ENCODE measurements around the gene PIKFYVE.
A peak's percentile ranks its signal among the peaks of the same experiment; 100 is the strongest.
"Not testable (repeated sequence)": the region's sequence is repeated elsewhere in the genome, so short reads cannot be mapped to it uniquely, and the experiment has no call there.

Gene PIKFYVE

DNA sequence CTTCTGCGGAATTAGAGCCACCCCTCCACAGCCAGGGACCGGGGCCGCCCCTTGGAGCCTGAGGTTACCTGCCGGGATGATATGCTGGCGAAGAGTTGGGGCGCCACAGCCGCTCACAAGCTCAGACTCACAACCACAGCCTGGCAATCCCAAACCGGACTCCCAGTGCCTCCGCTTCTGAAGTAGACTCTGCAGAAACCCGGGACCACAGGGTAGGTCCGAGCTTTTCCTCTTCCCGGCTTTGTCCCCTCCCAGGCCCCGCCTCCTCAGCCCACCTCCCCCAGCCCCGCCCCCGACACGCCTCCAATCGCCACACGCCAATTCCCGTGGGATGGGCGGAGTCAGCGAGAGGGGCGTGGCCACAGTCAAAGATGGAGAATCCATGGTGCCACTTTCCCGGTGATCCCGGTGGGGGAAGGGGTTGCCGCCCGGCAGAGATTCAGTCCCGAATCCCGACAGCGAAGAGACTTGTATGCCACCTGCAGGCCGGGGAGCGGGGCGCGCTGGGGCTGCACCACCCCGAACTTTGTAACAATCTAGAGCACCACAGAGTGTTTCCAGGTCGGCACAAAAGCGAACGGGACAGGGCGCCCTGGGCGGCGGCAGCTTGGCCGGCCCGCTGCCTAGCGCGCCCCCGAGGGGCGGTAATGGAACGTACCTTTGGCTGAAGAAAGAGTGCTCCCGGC is 11.0 kb upstream of the PIKFYVE start, which contains the start of gene IDH1:
IDH1 (minus strand) TSS at position 201 of the 686 bp plus-strand sequence. CDS start 3,520 bp downstream, outside the sequence.
- Histone ChIP-seq H2AFZ (ENCODE audit: low read depth, low read length) (peak within 1 kb of the TSS; percentile 91), H4K20me1 (ENCODE audit: insufficient read depth, low read length) (no peaks in the 10 kb centered on the region), H3K36me3 (replicated peaks; ENCODE audit: low read depth, low read length) (peaks cover 30% of the 10 kb centered on the region), H3K4me2 (ENCODE audit: low read length) (peak within 1 kb of the TSS; percentile 82), H3K27me3 (ENCODE audit: low read depth, low read length) (no peaks in the 10 kb centered on the region), H3K9ac (ENCODE audit: low read length) (peak within 1 kb of the TSS; percentile 71), H3K79me2 (ENCODE audit: low read length) (no peaks in the 10 kb centered on the region), H3K27ac (ENCODE audit: low read length) (peak within 1 kb of the TSS; percentile 42), H3K4me3 (ENCODE audit: low read length) (peak within 1 kb of the TSS; percentile 93), H3K4me1 (ENCODE audit: low read length) (peaks cover 11% of the 10 kb centered on the region), H3K9me3 (ENCODE audit: insufficient read depth, low read length) (no peaks in the 10 kb centered on the region)
- TF ChIP-seq, protein P1, sequence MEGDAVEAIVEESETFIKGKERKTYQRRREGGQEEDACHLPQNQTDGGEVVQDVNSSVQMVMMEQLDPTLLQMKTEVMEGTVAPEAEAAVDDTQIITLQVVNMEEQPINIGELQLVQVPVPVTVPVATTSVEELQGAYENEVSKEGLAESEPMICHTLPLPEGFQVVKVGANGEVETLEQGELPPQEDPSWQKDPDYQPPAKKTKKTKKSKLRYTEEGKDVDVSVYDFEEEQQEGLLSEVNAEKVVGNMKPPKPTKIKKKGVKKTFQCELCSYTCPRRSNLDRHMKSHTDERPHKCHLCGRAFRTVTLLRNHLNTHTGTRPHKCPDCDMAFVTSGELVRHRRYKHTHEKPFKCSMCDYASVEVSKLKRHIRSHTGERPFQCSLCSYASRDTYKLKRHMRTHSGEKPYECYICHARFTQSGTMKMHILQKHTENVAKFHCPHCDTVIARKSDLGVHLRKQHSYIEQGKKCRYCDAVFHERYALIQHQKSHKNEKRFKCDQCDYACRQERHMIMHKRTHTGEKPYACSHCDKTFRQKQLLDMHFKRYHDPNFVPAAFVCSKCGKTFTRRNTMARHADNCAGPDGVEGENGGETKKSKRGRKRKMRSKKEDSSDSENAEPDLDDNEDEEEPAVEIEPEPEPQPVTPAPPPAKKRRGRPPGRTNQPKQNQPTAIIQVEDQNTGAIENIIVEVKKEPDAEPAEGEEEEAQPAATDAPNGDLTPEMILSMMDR (IDR thresholded peaks at IDR 0.05; ENCODE audit: low read depth, low read length), result peak; percentile 48
- TF ChIP-seq EZH2phosphoT487 (IDR thresholded peaks at IDR 0.05; ENCODE audit: low read depth), result no peak

DNA sequence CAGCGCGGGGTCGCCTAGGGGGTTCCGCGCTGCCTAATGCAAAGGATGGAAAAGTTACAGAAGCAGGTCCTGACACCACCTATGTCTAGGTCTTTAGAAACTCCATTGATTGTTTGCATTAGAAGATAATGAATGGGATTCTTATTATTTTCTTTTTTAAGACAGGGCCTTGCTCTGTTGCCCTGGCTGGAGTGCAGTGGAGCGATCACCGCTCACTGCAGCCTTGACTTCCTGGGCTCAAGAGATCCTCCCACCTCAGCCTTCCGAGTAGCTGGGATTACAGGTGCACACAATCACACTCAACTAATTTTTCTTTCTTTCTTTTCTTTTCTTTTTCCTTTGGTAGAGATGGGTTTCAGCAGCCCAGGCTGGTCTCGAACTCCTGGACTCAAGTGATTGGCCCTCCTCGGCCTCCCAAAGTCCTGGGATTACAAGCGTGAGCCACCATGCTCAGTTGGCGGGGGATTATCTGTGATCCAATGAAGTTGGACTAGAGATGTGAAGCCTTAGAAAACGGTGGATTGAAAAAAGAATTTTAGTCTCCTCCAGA is 10.4 kb upstream of the PIKFYVE start:
- Histone ChIP-seq H3K9me3 (ENCODE audit: insufficient read depth, low read length) (no peaks in the 10 kb centered on the region), H3K27ac (ENCODE audit: low read length) (peak overlapping the region; percentile 28; the same call in 1 of the 2 replicates), H3K36me3 (replicated peaks; ENCODE audit: low read depth, low read length) (peaks cover 25% of the 10 kb centered on the region), H2AFZ (ENCODE audit: low read depth, low read length) (peak overlapping the region; percentile 91), H4K20me1 (ENCODE audit: insufficient read depth, low read length) (no peaks in the 10 kb centered on the region), H3K4me3 (ENCODE audit: low read length) (peak overlapping the region; percentile 93), H3K27me3 (ENCODE audit: low read depth, low read length) (no peaks in the 10 kb centered on the region), H3K79me2 (ENCODE audit: low read length) (no peaks in the 10 kb centered on the region), H3K4me1 (ENCODE audit: low read length) (peaks cover 11% of the 10 kb centered on the region), H3K4me2 (ENCODE audit: low read length) (peak overlapping the region; percentile 73), H3K9ac (ENCODE audit: low read length) (peak overlapping the region; percentile 71)
- TF ChIP-seq EZH2phosphoT487 (IDR thresholded peaks at IDR 0.05; ENCODE audit: low read depth), result no peak
- TF ChIP-seq, protein P1 (IDR thresholded peaks at IDR 0.05; ENCODE audit: low read depth, low read length), result no peak

DNA sequence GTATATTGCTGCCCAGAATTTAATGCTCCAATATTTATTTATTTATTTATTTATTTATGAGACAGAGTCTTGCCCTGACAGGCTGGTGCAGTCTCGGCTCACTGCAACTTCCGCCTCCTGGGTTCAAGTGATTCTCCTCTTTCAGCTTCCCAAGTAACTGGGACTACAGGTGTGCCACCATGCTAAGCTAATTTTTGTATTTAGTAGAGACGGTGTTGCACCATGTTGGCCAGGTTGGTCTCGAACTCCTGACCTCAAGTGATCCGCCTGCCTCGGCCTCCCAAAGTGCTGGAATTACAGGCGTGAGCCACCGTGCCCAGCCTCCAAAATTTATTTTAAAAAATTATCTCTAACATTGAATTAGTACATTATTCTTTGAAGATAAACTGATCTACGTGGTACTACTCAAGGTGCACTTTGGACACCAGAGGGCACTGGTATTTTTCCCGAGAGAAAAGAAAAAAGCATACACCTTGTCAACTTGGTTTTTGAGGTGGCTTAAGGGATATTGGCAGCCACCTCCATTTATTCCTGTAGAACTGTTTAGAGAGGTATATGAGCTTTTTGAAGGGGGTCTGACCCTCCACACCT is 9.8 kb upstream of the PIKFYVE start:
- peaks cover 23% of the 10 kb centered on the region for H3K36me3 ChIP-seq (replicated peaks; ENCODE audit: low read depth, low read length)
- H3K4me2 ChIP-seq (ENCODE audit: low read length), result no peak overlapping the region
- no peaks in the 10 kb centered on the region for H3K27me3 ChIP-seq (ENCODE audit: low read depth, low read length)
- H3K4me3 ChIP-seq (ENCODE audit: low read length), result no peak overlapping the region
- H3K79me2 ChIP-seq (ENCODE audit: low read length), result no peaks in the 10 kb centered on the region
- no peak for TF ChIP-seq EZH2phosphoT487 (IDR thresholded peaks at IDR 0.05; ENCODE audit: low read depth)
- TF ChIP-seq, protein P1 (IDR thresholded peaks at IDR 0.05; ENCODE audit: low read depth, low read length), result peak; percentile 53
- peaks cover 11% of the 10 kb centered on the region for H3K4me1 ChIP-seq (ENCODE audit: low read length)
- no peaks in the 10 kb centered on the region for H4K20me1 ChIP-seq (ENCODE audit: insufficient read depth, low read length)
- H2AFZ ChIP-seq (ENCODE audit: low read depth, low read length), result no peak overlapping the region
- no peak overlapping the region for H3K27ac ChIP-seq (ENCODE audit: low read length)
- no peaks in the 10 kb centered on the region for H3K9me3 ChIP-seq (ENCODE audit: insufficient read depth, low read length)
- H3K9ac ChIP-seq (ENCODE audit: low read length), result no peak overlapping the region

DNA sequence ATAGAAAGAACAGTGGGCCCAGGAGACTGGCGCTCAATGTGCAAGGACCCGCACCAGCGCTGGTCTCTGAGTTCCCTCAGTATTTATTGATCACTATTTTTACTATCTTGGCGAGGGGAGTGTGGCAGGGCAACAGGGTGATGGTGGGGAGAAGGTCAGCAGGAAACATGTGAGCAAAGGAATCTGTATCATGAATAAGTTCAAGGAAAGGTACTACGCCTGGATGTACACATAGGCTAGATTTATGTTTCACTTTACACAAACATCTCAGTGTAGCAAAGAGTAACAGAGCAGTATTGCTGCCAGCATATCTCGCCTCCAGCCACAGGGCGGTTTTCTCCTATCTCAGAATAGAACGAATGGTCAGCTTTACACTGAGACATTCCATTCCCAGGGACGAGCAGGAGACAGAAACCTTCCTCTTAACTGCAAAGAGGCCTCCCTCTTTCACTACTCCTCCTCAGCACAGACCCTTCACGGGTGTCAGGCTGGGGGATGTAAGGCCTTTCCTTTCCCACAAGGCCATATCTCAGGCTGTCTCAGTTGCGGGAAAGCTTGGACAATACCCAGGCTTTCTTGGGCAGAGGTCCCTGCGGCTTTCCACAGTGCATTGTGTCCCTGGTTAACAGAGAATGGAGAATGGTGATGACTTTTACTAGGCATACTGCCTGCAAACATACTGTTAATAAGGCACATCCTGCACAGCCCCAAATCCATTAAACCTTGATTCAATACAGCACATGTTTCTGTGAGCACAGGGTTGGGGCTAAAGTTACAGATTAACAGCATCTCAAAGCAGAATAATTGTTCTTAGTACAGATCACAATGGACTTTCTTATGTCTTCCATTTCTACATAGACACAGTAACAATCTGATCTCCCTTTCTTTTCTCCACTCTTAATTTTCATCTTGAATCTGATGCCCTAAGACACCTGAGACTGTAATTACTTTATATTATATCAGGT is 8.9 kb upstream of the PIKFYVE start:
- not testable (repeated sequence) for H4K20me1 ChIP-seq (ENCODE audit: insufficient read depth, low read length); H3K4me2 ChIP-seq (ENCODE audit: low read length); H3K9me3 ChIP-seq (ENCODE audit: insufficient read depth, low read length); H3K9ac ChIP-seq (ENCODE audit: low read length); H3K27ac ChIP-seq (ENCODE audit: low read length); H3K27me3 ChIP-seq (ENCODE audit: low read depth, low read length); H3K4me3 ChIP-seq (ENCODE audit: low read length); H2AFZ ChIP-seq (ENCODE audit: low read depth, low read length); H3K79me2 ChIP-seq (ENCODE audit: low read length)
- Histone ChIP-seq H3K4me1 (ENCODE audit: low read length) (peaks cover 11% of the 10 kb centered on the region), H3K36me3 (replicated peaks; ENCODE audit: low read depth, low read length) (peaks cover 16% of the 10 kb centered on the region)

All from OCI-LY3 (cell line).